Fibroblast of mammary gland (primary cell): Measurements from ENCODE around the gene PCBP2.
"Not testable (repeated sequence)": the region's sequence is repeated elsewhere in the genome, so short reads cannot be mapped to it uniquely, and the experiment has no call there.

Source experiments
- DNase-seq: peaks from one replicate; pipeline ENCODE4 v3.0.0-alpha.2; 2010; ENCODE audit warnings: low read depth
- H3K4me3 ChIP-seq: 2 replicates; pipeline ENCODE4 v1.5.1; 2011; ENCODE audit warnings: low read depth, mild to moderate bottlenecking, low read length, moderate library complexity; ENCODE audit not compliant: control insufficient read depth
- CTCF ChIP-seq: conservative IDR thresholded peaks from 2 replicates; pipeline ENCODE4 v1.5.1; 2011; ENCODE audit warnings: low read depth, low read length, inconsistent platforms; ENCODE audit not compliant: control insufficient read depth, insufficient read depth

Gene PCBP2

GRCh38 chr12:53443955-53444354, 7.9 kb upstream of the PCBP2 start:
- H3K4me3 ChIP-seq: no peak overlapping the region
- no peak for TF ChIP-seq CTCF
- no peak for DNase-seq

GRCh38 chr12:53444593-53445325, 7.1 kb upstream of the PCBP2 start:
- not testable (repeated sequence) for H3K4me3 ChIP-seq, DNase-seq

GRCh38 chr12:53450936-53451335, 966 bp upstream of the PCBP2 start:
- no peak overlapping the region for H3K4me3 ChIP-seq
- TF ChIP-seq CTCF: no peak
- no peak for DNase-seq

- peak overlapping the region; percentile 82 for H3K4me3 ChIP-seq
- no peak for TF ChIP-seq CTCF
- peak; percentile 76 for DNase-seq
Observed at GRCh38 chr12:53452159-53453077, 516 bp downstream of the PCBP2 start.

- TF ChIP-seq CTCF: no peak
- H3K4me3 ChIP-seq: peak overlapping the region; percentile 82
- DNase-seq: peak; percentile 24
Observed at GRCh38 chr12:53453953-53454640, 2.2 kb downstream of the PCBP2 start.

- H3K4me3 ChIP-seq: peak overlapping the region; percentile 4
- no peak for DNase-seq
- no peak for TF ChIP-seq CTCF
Observed at GRCh38 chr12:53454707-53455106, 2.8 kb downstream of the PCBP2 start.
